GM18907 (cell line): Measurements from ENCODE around the gene DHRS7C.

Experiments
- ATAC-seq: cut with Tn5 transposase; IDR thresholded peaks from one replicate; pipeline ENCODE4 v1.9.1; 2021; ENCODE audit warnings: mild to moderate bottlenecking, moderate library complexity; ENCODE audit not compliant: unreplicated experiment

Gene DHRS7C

GRCh38 chr17:9767432-9767991, 23.9 kb downstream of the DHRS7C start:
- ATAC-seq: no peak

GRCh38 chr17:9766970-9767369, 24.4 kb downstream of the DHRS7C start:
- ATAC-seq: no peak

GRCh38 chr17:9765322-9765721, 26.1 kb downstream of the DHRS7C start:
- ATAC-seq: no peak

GRCh38 chr17:9763643-9764042, 27.7 kb downstream of the DHRS7C start:
- no peak for ATAC-seq

GRCh38 chr17:9760266-9760665, 31.1 kb downstream of the DHRS7C start:
- no peak for ATAC-seq

DNA sequence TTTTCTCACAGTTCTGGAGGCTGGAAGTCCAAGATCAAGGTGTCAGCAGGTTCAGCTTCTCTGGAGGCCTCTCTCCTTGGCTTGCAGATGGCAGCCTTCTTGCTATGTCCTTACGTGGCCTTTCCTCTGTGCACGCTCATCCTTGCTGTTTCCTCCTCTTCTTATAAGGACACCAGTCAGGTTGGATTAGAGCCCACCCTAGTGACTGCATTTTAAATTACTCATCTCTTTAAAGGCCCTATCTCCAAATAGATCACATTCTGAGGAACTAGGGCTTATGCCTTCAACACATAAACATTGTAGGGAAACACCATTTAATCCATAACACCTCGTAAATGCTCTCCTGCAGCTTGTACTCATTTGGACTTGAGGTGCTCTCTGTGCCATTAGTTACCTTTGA, 36.3 kb downstream of the DHRS7C start:
- ATAC-seq: no peak

DNA sequence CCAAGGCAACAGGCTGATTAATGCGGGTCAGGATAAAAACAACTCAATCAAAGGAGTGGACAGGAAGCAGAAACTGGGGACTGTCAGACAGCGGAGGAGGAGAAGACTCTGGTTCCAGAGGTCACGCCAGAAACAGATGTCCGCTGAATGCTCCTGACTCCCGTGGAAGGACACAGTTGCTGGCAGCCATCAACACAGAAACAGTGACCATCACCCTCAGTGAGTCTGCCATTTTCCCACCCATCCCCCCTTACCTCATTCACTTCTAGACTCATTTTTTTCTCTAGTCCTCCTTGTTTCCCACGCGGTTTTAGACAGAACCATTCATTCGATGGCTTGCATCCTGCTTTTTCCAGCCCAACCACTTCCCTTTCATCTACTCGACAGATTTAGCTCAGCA, 40.9 kb downstream of the DHRS7C start:
- no peak for ATAC-seq

DNA sequence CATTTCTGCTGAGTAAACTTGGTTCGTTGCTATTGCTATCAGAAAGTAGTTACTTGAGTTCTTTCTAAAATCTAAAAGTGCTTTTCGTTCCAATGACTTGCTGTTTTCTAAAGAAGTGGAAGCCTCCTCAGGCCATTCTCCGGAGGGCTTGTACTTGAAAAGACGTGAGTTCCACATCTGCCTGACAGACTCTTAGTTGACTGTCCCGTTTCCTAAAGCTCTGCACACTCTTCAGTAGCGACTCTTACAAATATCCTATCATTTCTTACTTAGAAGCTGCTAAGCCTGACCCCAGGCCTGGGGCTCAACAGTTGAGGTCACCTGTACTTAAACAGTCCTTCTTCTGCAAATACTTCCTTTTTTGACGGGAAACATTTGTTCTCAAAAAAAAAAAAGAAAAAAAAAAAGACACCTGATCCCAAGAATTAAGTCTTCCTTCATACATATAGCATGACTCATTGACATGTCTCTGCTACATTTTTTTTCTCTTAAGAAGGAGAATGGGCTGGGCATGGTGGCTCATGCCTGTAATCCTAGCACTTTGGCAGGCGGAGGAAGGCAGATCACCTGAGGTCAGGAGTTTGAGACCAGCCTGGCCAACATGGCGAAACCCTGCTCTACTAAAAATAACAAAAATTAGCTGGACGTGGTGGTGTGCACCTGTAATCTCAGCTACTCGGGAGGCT, 61.5 kb downstream of the DHRS7C start:
- no peak for ATAC-seq

DNA sequence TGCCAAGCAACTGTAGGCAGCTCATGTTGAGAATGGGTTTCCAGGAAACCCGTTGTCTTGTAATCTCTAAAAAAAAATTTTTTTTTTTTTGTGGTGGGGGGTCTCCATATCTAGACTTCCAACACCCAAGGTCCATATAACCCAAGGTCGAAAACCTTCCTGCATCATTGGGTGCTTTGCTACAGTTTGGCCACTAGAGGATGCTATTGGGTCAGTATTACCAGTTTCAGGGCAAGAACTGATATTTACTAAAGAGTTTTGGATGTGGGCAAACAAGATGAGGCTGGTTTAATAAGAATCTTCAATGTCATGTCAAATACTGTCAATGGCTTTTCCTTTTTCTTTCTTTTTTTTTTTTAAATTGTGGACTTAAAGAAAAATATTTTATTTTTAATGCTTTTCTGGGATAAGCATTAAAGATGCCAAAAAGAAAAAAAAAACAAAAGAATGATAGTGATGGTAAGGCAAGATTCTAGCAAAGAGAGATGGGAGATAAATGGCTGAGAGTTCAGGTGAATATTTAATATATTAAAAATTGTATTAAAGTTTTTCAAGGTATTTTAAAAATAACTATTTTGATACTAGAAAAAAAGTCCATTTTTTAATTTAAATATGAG, 62.2 kb downstream of the DHRS7C start:
- no peak for ATAC-seq

DNA sequence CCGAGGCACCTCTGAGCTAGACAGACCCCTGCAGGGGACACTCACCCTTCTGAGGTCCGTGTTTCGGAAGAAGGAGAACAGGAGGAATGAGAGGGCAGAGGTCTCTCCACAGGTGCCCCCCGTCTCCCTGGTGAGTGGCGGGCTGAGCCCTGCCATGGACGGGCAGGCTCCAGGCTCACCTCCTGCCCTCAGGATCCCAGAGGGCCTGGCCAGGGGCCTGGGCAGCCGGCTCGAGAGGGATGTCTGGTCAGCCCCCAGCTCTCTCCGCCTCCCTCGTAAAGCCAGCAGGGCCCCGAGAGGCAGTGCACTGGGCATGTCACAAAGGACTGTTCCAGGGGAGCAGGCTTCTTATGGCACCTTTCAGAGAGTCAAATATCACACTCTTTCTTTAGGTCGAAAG, 62.8 kb downstream of the DHRS7C start:
- no peak for ATAC-seq

GRCh38 chr17:9728005-9728404, 63.4 kb downstream of the DHRS7C start:
- ATAC-seq: no peak

GRCh38 chr17:9726291-9726690, 65.1 kb downstream of the DHRS7C start:
- no peak for ATAC-seq

- no peak for ATAC-seq
Measured at GRCh38 chr17:9725575-9725974, 65.8 kb downstream of the DHRS7C start.
